Astrocyte (in vitro differentiated cells and primary cell): ENCODE measurements around the gene CD101. TPM values are rescaled to one million over a fixed set of nuclear protein-coding genes. Genes with fewer than 3 reads are reported as not detected.

Experiments used
- DNase-seq: peaks from one replicate; pipeline ENCODE4 v3.0.0-alpha.2; 2010; ENCODE audit warnings: low read depth
- FAIRE-seq: peaks from 2 replicates; lab custom pipeline; 2011; peaks lifted over from hg19 to GRCh38; lab: Jason Lieb, UNC
- H2AFZ ChIP-seq: 2 replicates; pipeline ENCODE4 v1.6.0; 2012; ENCODE audit warnings: low read depth, low read length, inconsistent platforms
- H3K27ac ChIP-seq: 2 replicates; pipeline ENCODE4 v1.5.1; 2011; ENCODE audit warnings: low read depth, low read length, inconsistent platforms
- H3K27me3 ChIP-seq: 2 replicates; pipeline ENCODE4 v1.6.0; 2011; ENCODE audit warnings: low read length, inconsistent platforms; ENCODE audit not compliant: insufficient read depth
- H3K36me3 ChIP-seq: 2 replicates; pipeline ENCODE4 v1.5.1; 2011; ENCODE audit warnings: low read length, inconsistent platforms; ENCODE audit not compliant: insufficient read depth
- H3K4me1 ChIP-seq: 2 replicates; pipeline ENCODE4 v1.5.1; 2011; ENCODE audit warnings: low read length, inconsistent platforms; ENCODE audit not compliant: insufficient read depth
- H3K4me2 ChIP-seq: 2 replicates; pipeline ENCODE4 v1.6.0; 2012; ENCODE audit warnings: low read length, inconsistent platforms
- H3K4me3 ChIP-seq: 2 replicates; pipeline ENCODE4 v1.5.1; 2011; ENCODE audit warnings: low read depth, mild to moderate bottlenecking, low read length, inconsistent platforms; ENCODE audit not compliant: insufficient read depth
- H3K79me2 ChIP-seq: 2 replicates; pipeline ENCODE4 v1.6.0; 2012; ENCODE audit warnings: mild to moderate bottlenecking, low read length, inconsistent platforms; ENCODE audit not compliant: insufficient read depth
- H3K9ac ChIP-seq: 2 replicates; pipeline ENCODE4 v1.6.0; 2012; ENCODE audit warnings: mild to moderate bottlenecking, low read length, inconsistent platforms
- H3K9me3 ChIP-seq: 2 replicates; pipeline ENCODE4 v1.5.1; 2012; ENCODE audit warnings: low read depth, mild to moderate bottlenecking, low read length, inconsistent platforms; ENCODE audit not compliant: insufficient read depth
- H4K20me1 ChIP-seq: 2 replicates; pipeline ENCODE4 v1.6.0; 2012; ENCODE audit warnings: low read length, inconsistent platforms; ENCODE audit not compliant: insufficient read depth
- H3K27ac Mint-ChIP-seq: one replicate; pipeline ENCODE4 v1.8.0; 2021; ENCODE audit warnings: mild to moderate bottlenecking, mixed read lengths; ENCODE audit not compliant: unreplicated experiment
- H3K27me3 Mint-ChIP-seq: one replicate; pipeline ENCODE4 v1.8.0; 2021; ENCODE audit warnings: low read depth, mixed read lengths; ENCODE audit not compliant: unreplicated experiment
- H3K36me3 Mint-ChIP-seq: one replicate; pipeline ENCODE4 v1.8.0; 2021; ENCODE audit warnings: low read depth, mixed read lengths; ENCODE audit not compliant: unreplicated experiment
- H3K4me1 Mint-ChIP-seq: one replicate; pipeline ENCODE4 v1.8.0; 2021; ENCODE audit warnings: low read depth, mixed read lengths; ENCODE audit not compliant: unreplicated experiment
- H3K4me3 Mint-ChIP-seq: one replicate; pipeline ENCODE4 v1.8.0; 2021; ENCODE audit warnings: mild to moderate bottlenecking, moderate library complexity, mixed read lengths; ENCODE audit not compliant: unreplicated experiment
- H3K9me3 Mint-ChIP-seq: one replicate; pipeline ENCODE4 v1.8.0; 2021; ENCODE audit warnings: mild to moderate bottlenecking, mixed read lengths; ENCODE audit not compliant: unreplicated experiment
- EZH2 ChIP-seq: IDR thresholded peaks from 2 replicates; pipeline ENCODE4 v1.6.1; 2012; ENCODE audit warnings: mild to moderate bottlenecking, low read length, inconsistent platforms; ENCODE audit not compliant: insufficient read depth
- total RNA-seq: library from RNA; stranded (reverse); gene quantifications from 2 replicates; pipeline ENCODE4 v1.2.1, GENCODE V29; 2021
- TF ChIP-seq, protein P1 (sequence below): IDR thresholded peaks from 2 replicates; pipeline ENCODE4 v1.5.1; 2011; ENCODE audit warnings: low read depth, mild to moderate bottlenecking, inconsistent platforms, low read length, moderate library complexity; ENCODE audit not compliant: insufficient read depth

The CD101 gene
- total RNA-seq, 1 donor from 2014 or later: 1.6 TPM

DNA sequence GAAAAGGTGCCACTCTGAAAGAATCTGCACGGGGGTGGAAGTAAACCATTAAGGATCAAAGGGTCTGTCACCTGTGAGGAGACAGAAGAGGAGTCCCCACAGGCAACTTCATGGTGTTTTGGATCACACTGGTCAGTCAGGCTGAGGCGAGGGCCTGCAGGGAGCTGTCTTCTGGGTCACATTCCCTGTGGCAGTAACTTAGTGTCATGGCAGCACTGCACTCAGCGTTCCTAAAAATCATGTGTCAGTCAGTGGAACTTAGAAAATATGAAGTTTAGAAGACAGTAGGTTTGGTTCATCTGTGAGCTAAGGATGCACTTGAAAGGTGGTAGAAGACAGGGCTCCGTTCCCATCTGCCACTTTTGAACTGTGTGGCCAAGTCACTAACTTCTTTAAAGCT is 43.5 kb upstream of the CD101 start:
- Histone ChIP-seq H3K27me3 (no peaks in the 10 kb centered on the region), H3K9ac (no peak overlapping the region), H3K79me2 (peaks cover 4% of the 10 kb centered on the region), H3K36me3 (peaks cover 2% of the 10 kb centered on the region), H2AFZ (no peak overlapping the region), H3K9me3 (no peaks in the 10 kb centered on the region), H3K4me2 (no peak overlapping the region), H3K4me3 (no peak overlapping the region), H3K27ac (no peak overlapping the region), H3K4me1 (no peaks in the 10 kb centered on the region), H4K20me1 (no peaks in the 10 kb centered on the region)
- no peak for FAIRE-seq
- no peak overlapping the region for H3K27ac Mint-ChIP-seq
- peaks cover 12% of the 10 kb centered on the region for H3K36me3 Mint-ChIP-seq
- peaks cover 2% of the 10 kb centered on the region for H3K4me1 Mint-ChIP-seq
- peaks cover 4% of the 10 kb centered on the region for H3K9me3 Mint-ChIP-seq
- TF ChIP-seq EZH2: no peak
- no peaks in the 10 kb centered on the region for H3K27me3 Mint-ChIP-seq
- DNase-seq: no peak
- no peak overlapping the region for H3K4me3 Mint-ChIP-seq

DNA sequence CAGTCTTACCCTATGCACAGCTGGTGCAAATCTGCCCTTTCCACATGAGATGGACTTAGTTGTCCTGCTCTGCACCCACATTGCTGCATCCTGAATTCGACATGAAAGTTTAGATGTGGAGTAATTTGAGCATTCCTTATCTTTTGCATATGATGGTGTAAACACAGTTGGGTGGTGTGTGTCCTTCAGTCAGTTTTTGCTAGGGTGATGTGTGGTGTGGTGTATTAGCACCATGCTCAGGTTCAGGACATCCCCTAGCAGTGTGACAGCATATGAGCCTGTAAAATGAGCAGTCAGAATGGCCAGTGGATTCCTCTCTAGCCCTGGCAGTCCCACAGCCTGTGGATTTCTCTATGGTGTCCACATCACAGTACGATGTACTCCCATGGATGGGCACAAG is 42.6 kb upstream of the CD101 start:
- FAIRE-seq: no peak
- no peaks in the 10 kb centered on the region for H3K27me3 Mint-ChIP-seq
- no peaks in the 10 kb centered on the region for H4K20me1 ChIP-seq

DNA sequence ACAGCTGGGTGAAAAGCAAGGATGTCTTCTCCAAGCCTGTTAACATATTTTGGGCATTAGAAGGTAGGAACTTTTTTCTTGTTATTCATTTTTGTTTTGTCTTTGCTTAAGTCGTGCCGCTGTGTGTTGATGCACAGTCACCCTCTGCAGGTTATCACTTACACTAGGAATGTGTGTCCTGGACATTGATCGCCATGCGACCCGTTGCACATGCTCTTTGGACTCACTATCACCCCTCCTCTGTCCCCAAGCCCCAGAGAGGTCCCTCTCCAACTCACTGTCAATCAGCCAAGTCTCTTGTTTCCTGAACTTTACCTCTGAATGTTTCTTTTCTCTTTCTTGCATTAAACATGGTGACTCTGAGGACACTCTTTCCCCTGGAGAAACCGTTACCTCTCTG is 40.0 kb upstream of the CD101 start:
- TF ChIP-seq, protein P1, sequence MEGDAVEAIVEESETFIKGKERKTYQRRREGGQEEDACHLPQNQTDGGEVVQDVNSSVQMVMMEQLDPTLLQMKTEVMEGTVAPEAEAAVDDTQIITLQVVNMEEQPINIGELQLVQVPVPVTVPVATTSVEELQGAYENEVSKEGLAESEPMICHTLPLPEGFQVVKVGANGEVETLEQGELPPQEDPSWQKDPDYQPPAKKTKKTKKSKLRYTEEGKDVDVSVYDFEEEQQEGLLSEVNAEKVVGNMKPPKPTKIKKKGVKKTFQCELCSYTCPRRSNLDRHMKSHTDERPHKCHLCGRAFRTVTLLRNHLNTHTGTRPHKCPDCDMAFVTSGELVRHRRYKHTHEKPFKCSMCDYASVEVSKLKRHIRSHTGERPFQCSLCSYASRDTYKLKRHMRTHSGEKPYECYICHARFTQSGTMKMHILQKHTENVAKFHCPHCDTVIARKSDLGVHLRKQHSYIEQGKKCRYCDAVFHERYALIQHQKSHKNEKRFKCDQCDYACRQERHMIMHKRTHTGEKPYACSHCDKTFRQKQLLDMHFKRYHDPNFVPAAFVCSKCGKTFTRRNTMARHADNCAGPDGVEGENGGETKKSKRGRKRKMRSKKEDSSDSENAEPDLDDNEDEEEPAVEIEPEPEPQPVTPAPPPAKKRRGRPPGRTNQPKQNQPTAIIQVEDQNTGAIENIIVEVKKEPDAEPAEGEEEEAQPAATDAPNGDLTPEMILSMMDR: no peak
- H3K27me3 Mint-ChIP-seq: no peaks in the 10 kb centered on the region
- peaks cover 2% of the 10 kb centered on the region for H3K4me1 Mint-ChIP-seq
- H3K36me3 Mint-ChIP-seq: peaks cover 18% of the 10 kb centered on the region
- H3K9me3 Mint-ChIP-seq: peaks cover 4% of the 10 kb centered on the region
- H2AFZ ChIP-seq: no peak overlapping the region
- H3K4me1 ChIP-seq: no peaks in the 10 kb centered on the region
- no peaks in the 10 kb centered on the region for H3K9me3 ChIP-seq
- no peak overlapping the region for H3K9ac ChIP-seq
- no peak overlapping the region for H3K4me2 ChIP-seq
- H3K79me2 ChIP-seq: peaks cover under 1% of the 10 kb centered on the region
- no peak for DNase-seq
- no peak overlapping the region for H3K27ac Mint-ChIP-seq
- peaks cover 9% of the 10 kb centered on the region for H3K36me3 ChIP-seq
- H3K4me3 ChIP-seq: no peak overlapping the region
- H3K4me3 Mint-ChIP-seq: no peak overlapping the region
- no peaks in the 10 kb centered on the region for H3K27me3 ChIP-seq
- FAIRE-seq: no peak
- H3K27ac ChIP-seq: no peak overlapping the region
- no peaks in the 10 kb centered on the region for H4K20me1 ChIP-seq

More for the DNA sequence above, 42.6 kb upstream of the CD101 start:
- Mint-ChIP-seq H3K4me3 (no peak overlapping the region), H3K36me3 (peaks cover 12% of the 10 kb centered on the region), H3K9me3 (peaks cover 4% of the 10 kb centered on the region), H3K27ac (no peak overlapping the region), H3K4me1 (peaks cover 2% of the 10 kb centered on the region)
- Histone ChIP-seq H3K9me3 (no peaks in the 10 kb centered on the region), H3K4me2 (no peak overlapping the region), H3K27me3 (no peaks in the 10 kb centered on the region), H3K9ac (no peak overlapping the region), H2AFZ (no peak overlapping the region), H3K79me2 (peaks cover 4% of the 10 kb centered on the region), H3K36me3 (peaks cover 3% of the 10 kb centered on the region), H3K27ac (no peak overlapping the region), H3K4me1 (no peaks in the 10 kb centered on the region), H3K4me3 (no peak overlapping the region)
- no peak for TF ChIP-seq EZH2
- TF ChIP-seq, protein P1: no peak
- no peak for DNase-seq
